Measurements from ENCODE around the gene GLB1L3.
"Not testable (repeated sequence)": the region's sequence is repeated elsewhere in the genome, so short reads cannot be mapped to it uniquely, and the experiment has no call there.

The GLB1L3 gene

GRCh38 chr11:134341805-134342571, 65.8 kb downstream of the GLB1L3 start:
- DNase-seq (ENCODE audit: low read depth in 1 of 2, low spot score in 1 of 2) = no peak
- H3K4me3 ChIP-seq (replicated peaks; ENCODE audit: insufficient read depth, low read length) = no peak overlapping the region
- H3K27ac ChIP-seq (replicated peaks) = no peak overlapping the region
- H3K27me3 ChIP-seq (ENCODE audit: insufficient read depth, poor library complexity, severe bottlenecking) = peaks cover 2% of the 10 kb centered on the region
- no peak for TF ChIP-seq CTCF (IDR thresholded peaks at IDR 0.05; ENCODE audit: insufficient read depth, low read length)
- no peak for TF ChIP-seq GABPA (IDR thresholded peaks at IDR 0.05; ENCODE audit: low read depth)
- TF ChIP-seq SPI1 (IDR thresholded peaks at IDR 0.05; ENCODE audit: borderline replicate concordance, low read depth) = no peak

GRCh38 chr11:134342572-134343340, 66.6 kb downstream of the GLB1L3 start:
- Histone ChIP-seq H3K4me3 (replicated peaks; ENCODE audit: insufficient read depth, low read length) (no peak overlapping the region), H3K27ac (replicated peaks) (no peak overlapping the region), H3K27me3 (ENCODE audit: insufficient read depth, poor library complexity, severe bottlenecking) (peaks cover 2% of the 10 kb centered on the region)
- TF ChIP-seq REST (IDR thresholded peaks at IDR 0.05; ENCODE audit: insufficient replicate concordance, low read depth) (no peak), POLR2AphosphoS5 (IDR thresholded peaks at IDR 0.05; ENCODE audit: low read depth) (no peak), SPI1 (IDR thresholded peaks at IDR 0.05; ENCODE audit: borderline replicate concordance, low read depth) (no peak), CTCF (IDR thresholded peaks at IDR 0.05; ENCODE audit: insufficient read depth, low read length) (no peak), GABPA (IDR thresholded peaks at IDR 0.05; ENCODE audit: low read depth) (no peak)
- no peak for DNase-seq (ENCODE audit: low read depth in 1 of 2, low spot score in 1 of 2)

- Histone ChIP-seq H3K4me3 (replicated peaks; ENCODE audit: insufficient read depth, low read length) (no peak overlapping the region), H3K27me3 (ENCODE audit: insufficient read depth, poor library complexity, severe bottlenecking) (peaks cover 2% of the 10 kb centered on the region), H3K27ac (replicated peaks) (no peak overlapping the region)
- no peak for TF ChIP-seq CTCF (IDR thresholded peaks at IDR 0.05; ENCODE audit: insufficient read depth, low read length)
- no peak for TF ChIP-seq SPI1 (IDR thresholded peaks at IDR 0.05; ENCODE audit: borderline replicate concordance, low read depth)
- no peak for TF ChIP-seq POLR2AphosphoS5 (IDR thresholded peaks at IDR 0.05; ENCODE audit: low read depth)
- no peak for TF ChIP-seq REST (IDR thresholded peaks at IDR 0.05; ENCODE audit: insufficient replicate concordance, low read depth)
- no peak for TF ChIP-seq GABPA (IDR thresholded peaks at IDR 0.05; ENCODE audit: low read depth)
- DNase-seq (ENCODE audit: low read depth in 1 of 2, low spot score in 1 of 2) = no peak
These were observed 67.5 kb downstream of the GLB1L3 start for GRCh38 chr11:134343646-134344045.

GRCh38 chr11:134344497-134345236, 68.5 kb downstream of the GLB1L3 start:
- not testable (repeated sequence) for DNase-seq (ENCODE audit: low read depth in 1 of 2, low spot score in 1 of 2); H3K4me3 ChIP-seq (replicated peaks; ENCODE audit: insufficient read depth, low read length)

More at GRCh38 chr11:134344497-134345236, 68.5 kb downstream of the GLB1L3 start:
- H3K27ac ChIP-seq (replicated peaks); H3K27me3 ChIP-seq (ENCODE audit: insufficient read depth, poor library complexity, severe bottlenecking): not testable (repeated sequence)

Data from HL-60 (cell line).